Ovary (tissue), 9 donors: Measurements from ENCODE around the gene ASMTL. TPM values are rescaled to one million over a fixed set of nuclear protein-coding genes. Genes with fewer than 3 reads are reported as not detected.
"Not testable (repeated sequence)": the region's sequence is repeated elsewhere in the genome, so short reads cannot be mapped to it uniquely, and the experiment has no call there.

ENCODE experiments used
- DNase-seq, 5 donors: peaks; one replicate each; pipeline ENCODE4 v3.0.0-alpha.2; 2019 to 2020
- H3K27ac ChIP-seq, 2 donors: fragments of 200-600 bp; one replicate each; pipeline versions ENCODE4 v1.5.1 to v1.8.0; 2019 to 2022
- H3K27me3 ChIP-seq: fragments of 200-600 bp; one replicate; pipeline ENCODE4 v1.8.0; 2022
- H3K36me3 ChIP-seq: fragments of 200-600 bp; sonication (generic); one replicate; pipeline ENCODE4 v1.5.1; 2019
- H3K4me1 ChIP-seq: one replicate; pipeline ENCODE4 v1.8.1; 2013; ENCODE audit warnings: mild to moderate bottlenecking, moderate library complexity; ENCODE audit not compliant: insufficient read depth
- H3K4me3 ChIP-seq: fragments of 200-600 bp; sonication (generic); one replicate; pipeline ENCODE4 v1.5.1; 2017
- H3K9me3 ChIP-seq, 2 donors: fragments of 200-600 bp in 1 of 2; sonication (generic) in 1 of 2; one replicate each; pipeline versions ENCODE4 v1.5.1 to v1.8.1; 2013 to 2019; ENCODE audit warnings: mild to moderate bottlenecking in 1 of 2, moderate library complexity in 1 of 2
- EP300 ChIP-seq: sonication (generic); formaldehyde crosslinking; IDR thresholded peaks from one replicate; pipeline ENCODE4 v1.6.1; 2017; ENCODE audit warnings: antibody characterized with exemption
- POLR2A ChIP-seq: fragments of 450-650 bp; IDR thresholded peaks from one replicate; pipeline ENCODE4 v1.6.1; 2017; ENCODE audit warnings: antibody characterized with exemption, mild to moderate bottlenecking, moderate library complexity
- WGBS, 3 donors: extraction: QIAGEN DNeasy Blood & Tissue Kit in 1 of 3; methylation state at CpG; one replicate each; pipeline versions ENCODE4 v1.1.5 to v1.1.7; 2013 to 2017; 5-methylcytosine and 5-hydroxymethylcytosine counted together
- intact Hi-C, 4 donors: fragments of 100-400 bp; cut with DNase I; formaldehyde crosslinking; loops; one replicate each; pipeline versions ENCODE4 v1.11.0 to v1.15.1; 2022 to 2023
- polyA plus RNA-seq, 2 donors: library from polyadenylated mRNA; stranded (reverse); fragments of 200-250 nt in 1 of 2; fragments of 350-450 nt in 1 of 2; fragmentation: Illumina TruSeq in 1 of 2; extraction: RNeasy Lipid Tissue Mini Kit (QIAGEN cat#74804) in 1 of 2; gene quantifications; one replicate each; pipeline ENCODE4 v1.2.3, GENCODE V29; 2013 to 2014
- total RNA-seq, 7 donors: library from RNA; depleted of rRNA in 2 of 7; stranded (reverse); fragments of >200 nt in 2 of 7; fragmentation: NEBNext Ultra II Directional in 3 of 7; extraction: Animal tissue kit (Norgen Biotek cat#: 25700) in 3 of 7; gene quantifications; one replicate each; pipeline versions ENCODE4 v1.1.0 to v1.2.4, GENCODE V29; 2016 to 2023
- TF ChIP-seq, protein P1 (sequence below), 3 donors: fragments of 450-650 bp in 2 of 3; fragments of 200-600 bp in 1 of 3; IDR thresholded peaks; one replicate each; pipeline versions ENCODE4 v1.5.1 to v1.8.0; 2016 to 2022; ENCODE audit warnings: antibody characterized with exemption in 3 of 3, mild to moderate bottlenecking in 1 of 3
- donor health status: DM: no; HTN: no; CAD: no; lungs with moderate emphysema.
- donor health status: DM: no; HTN: no; CAD: no.
- donor health status: Bipolar disorder and iron deficiency.
- donor health status: DM: yes; HTN: yes; CAD: no.
- donor health status: DM: no; HTN: no; CAD: no.
- donor health status: DM: yes; HTN: yes; CAD: no.

The ASMTL gene
- total and polyA plus RNA-seq, 9 donors = 21.3 to 48.9 (median 40.7) TPM

DNA sequence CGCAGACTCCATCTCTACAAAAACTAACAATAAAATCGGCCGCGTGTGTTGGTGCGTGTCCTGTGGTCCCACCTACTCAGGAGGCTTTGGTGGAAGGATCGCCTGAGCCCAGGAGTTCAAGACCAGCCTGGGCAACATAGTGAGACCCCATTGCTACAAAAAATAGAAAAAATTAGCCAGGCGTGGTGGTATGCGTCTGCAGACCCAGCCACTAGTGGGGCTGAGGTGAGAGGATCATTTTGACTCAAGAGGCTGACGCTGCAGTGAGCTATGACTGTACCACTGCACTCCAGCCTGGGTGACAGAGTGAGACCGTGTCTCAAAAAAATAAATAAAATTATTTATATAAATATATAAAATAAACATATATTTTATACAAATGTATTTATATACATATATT, 22.3 kb downstream of the ASMTL start:
- DNase-seq = peak in 1 of 5 donors; percentile 7
- Histone ChIP-seq H3K4me1 (no peaks in the 10 kb centered on the region), H3K36me3 (no peaks in the 10 kb centered on the region), H3K4me3 (no peak overlapping the region), H3K27me3 (no peaks in the 10 kb centered on the region), H3K9me3 (no peaks in the 10 kb centered on the region), H3K27ac (no peak overlapping the region)
- intact Hi-C loops = no loop called here
- 96 to 98% (median 97%) methylated on average over 10 of the region's 10 CpGs for WGBS, 3 donors
- TF ChIP-seq, protein P1, sequence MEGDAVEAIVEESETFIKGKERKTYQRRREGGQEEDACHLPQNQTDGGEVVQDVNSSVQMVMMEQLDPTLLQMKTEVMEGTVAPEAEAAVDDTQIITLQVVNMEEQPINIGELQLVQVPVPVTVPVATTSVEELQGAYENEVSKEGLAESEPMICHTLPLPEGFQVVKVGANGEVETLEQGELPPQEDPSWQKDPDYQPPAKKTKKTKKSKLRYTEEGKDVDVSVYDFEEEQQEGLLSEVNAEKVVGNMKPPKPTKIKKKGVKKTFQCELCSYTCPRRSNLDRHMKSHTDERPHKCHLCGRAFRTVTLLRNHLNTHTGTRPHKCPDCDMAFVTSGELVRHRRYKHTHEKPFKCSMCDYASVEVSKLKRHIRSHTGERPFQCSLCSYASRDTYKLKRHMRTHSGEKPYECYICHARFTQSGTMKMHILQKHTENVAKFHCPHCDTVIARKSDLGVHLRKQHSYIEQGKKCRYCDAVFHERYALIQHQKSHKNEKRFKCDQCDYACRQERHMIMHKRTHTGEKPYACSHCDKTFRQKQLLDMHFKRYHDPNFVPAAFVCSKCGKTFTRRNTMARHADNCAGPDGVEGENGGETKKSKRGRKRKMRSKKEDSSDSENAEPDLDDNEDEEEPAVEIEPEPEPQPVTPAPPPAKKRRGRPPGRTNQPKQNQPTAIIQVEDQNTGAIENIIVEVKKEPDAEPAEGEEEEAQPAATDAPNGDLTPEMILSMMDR (IDR thresholded peaks at IDR 0.05) = no peak
- TF ChIP-seq EP300 (no peak), POLR2A (no peak)

DNA sequence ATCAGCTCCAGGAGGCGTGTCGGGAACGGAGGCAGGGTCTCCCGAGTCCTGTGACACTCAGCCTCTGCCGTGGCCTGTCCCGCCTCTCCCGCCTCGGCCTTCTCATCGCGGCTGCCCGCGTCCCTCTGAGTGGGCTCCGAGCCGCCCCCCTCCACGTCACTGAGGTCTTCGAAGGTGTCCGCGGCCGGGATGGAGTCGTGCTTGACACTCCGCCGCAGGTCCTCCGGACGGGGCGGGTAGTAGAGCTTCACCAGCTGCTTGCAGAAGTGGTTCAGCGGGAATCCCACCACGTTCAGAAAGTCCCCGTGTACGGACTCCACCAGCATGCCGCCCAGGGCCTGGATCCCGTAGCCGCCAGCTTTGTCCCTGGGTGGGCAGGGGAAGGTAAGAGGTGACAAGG, 25.0 kb downstream of the ASMTL start:
- Histone ChIP-seq H3K4me3 (no peak overlapping the region), H3K4me1 (no peaks in the 10 kb centered on the region), H3K27ac (no peak overlapping the region), H3K9me3 (no peaks in the 10 kb centered on the region), H3K27me3 (no peaks in the 10 kb centered on the region), H3K36me3 (no peaks in the 10 kb centered on the region)
- DNase-seq = peak in 1 of 5 donors; percentile 32
- WGBS, 3 donors = 93 to 95% (median 94%) methylated on average over 32 of the region's 32 CpGs
- intact Hi-C loops = no loop called here
- TF ChIP-seq POLR2A (no peak), EP300 (no peak)
- TF ChIP-seq, protein P1 (IDR thresholded peaks at IDR 0.05) = no peak

DNA sequence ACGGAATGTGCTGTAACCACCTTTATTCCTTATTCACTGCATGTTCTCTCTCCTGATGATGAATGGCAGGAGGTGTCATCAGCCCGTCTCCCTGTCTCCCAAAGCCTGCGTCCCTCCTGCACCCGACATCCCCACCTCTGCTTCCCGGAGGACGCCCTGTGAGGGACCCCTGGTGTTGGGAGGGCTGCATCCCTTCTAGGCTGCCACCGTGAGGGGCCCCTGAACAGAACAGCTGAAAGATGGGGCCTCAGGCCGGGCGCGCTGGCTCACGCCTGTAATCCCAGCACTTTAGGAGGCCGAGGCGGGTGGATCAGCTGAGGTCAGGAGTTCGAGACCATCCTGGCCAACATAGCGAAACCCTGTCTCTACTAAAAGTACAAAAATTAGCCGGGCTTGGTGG, 26.4 kb downstream of the ASMTL start:
- H3K9me3 ChIP-seq, H3K27me3 ChIP-seq, intact Hi-C loops, H3K27ac ChIP-seq, H3K4me1 ChIP-seq, H3K36me3 ChIP-seq, H3K4me3 ChIP-seq: not testable (repeated sequence)
- WGBS, 3 donors = 90 to 91% (median 91%) methylated on average over 16 of the region's 16 CpGs
- DNase-seq = peak in 1 of 5 donors; percentile 19

DNA sequence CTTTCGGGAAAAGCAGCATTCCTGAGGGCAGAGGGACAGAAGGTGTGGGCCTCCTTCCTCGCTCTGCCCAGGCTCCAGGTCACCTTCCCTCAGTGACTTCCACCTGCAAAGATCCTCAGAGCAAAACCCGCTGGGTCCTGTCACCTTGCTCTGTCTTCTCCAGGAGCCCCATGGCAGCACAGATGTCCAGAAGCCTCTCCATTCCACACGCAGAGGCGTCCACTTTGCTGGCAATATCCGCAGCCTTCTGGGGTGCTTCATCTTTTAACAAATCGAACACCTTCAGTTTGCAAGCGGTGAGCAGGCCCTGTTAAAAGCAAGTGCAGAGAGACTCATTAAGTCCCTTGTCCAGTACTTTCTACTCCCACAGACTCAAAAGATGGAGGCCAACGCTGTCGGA, 27.3 kb downstream of the ASMTL start:
- H3K4me1 ChIP-seq = no peaks in the 10 kb centered on the region
- DNase-seq = peak in 1 of 5 donors; percentile 5
- no peak overlapping the region for H3K27ac ChIP-seq
- intact Hi-C loops = no loop called here
- WGBS, 3 donors = 78 to 89% (median 79%) methylated on average over 10 of the region's 10 CpGs
- H3K9me3 ChIP-seq = peaks cover 0 to 4% of the 10 kb centered on the region in 2 donors
- H3K27me3 ChIP-seq = no peaks in the 10 kb centered on the region
- TF ChIP-seq, protein P1 (IDR thresholded peaks at IDR 0.05) = no peak
- TF ChIP-seq EP300 = no peak
- TF ChIP-seq POLR2A = no peak
- no peaks in the 10 kb centered on the region for H3K36me3 ChIP-seq
- H3K4me3 ChIP-seq = no peak overlapping the region

DNA sequence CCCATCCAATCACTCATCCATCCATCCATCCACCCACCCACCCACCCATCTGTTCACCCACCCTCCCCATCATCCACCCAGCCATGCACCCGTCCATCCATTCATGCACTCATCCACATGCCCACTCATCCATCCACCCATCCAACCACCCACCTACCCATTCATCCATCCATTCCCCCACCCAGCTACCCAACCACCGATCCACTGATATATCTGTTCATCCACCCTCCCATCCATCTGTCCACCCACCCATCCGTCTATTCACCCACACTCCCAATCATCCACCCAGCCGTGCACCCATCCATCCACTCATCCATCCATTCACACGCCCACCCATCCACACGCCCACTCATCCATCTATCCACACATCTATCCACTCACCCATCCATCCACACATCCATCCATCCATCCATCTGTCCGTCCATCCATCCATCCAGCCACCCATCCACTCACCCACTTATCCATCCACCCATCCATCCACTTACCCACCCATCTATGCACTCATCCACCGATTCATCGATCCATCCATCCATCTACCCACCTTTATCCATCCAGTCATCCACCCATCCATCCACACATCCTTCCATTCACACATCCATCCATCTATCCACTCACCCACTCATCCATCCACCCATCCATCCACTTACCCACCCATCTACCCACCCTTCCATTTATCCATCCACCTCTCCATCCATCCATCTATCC, 28.4 kb downstream of the ASMTL start:
- no peaks in the 10 kb centered on the region for H3K27me3 ChIP-seq
- 72 to 87% (median 73%) methylated on average over 9 of the region's 9 CpGs for WGBS, 3 donors
- DNase-seq = no peak
- peaks cover 0 to 4% of the 10 kb centered on the region in 2 donors for H3K9me3 ChIP-seq
- H3K27ac ChIP-seq = no peak overlapping the region
- H3K4me1 ChIP-seq = no peaks in the 10 kb centered on the region
- intact Hi-C loops = no loop called here
- H3K36me3 ChIP-seq = no peaks in the 10 kb centered on the region
- no peak for TF ChIP-seq POLR2A
- TF ChIP-seq, protein P1 (IDR thresholded peaks at IDR 0.05) = no peak
- TF ChIP-seq EP300 = no peak
- no peak overlapping the region for H3K4me3 ChIP-seq
